ENCODE data around the gene DUSP8.

DUSP8 gene

DNA sequence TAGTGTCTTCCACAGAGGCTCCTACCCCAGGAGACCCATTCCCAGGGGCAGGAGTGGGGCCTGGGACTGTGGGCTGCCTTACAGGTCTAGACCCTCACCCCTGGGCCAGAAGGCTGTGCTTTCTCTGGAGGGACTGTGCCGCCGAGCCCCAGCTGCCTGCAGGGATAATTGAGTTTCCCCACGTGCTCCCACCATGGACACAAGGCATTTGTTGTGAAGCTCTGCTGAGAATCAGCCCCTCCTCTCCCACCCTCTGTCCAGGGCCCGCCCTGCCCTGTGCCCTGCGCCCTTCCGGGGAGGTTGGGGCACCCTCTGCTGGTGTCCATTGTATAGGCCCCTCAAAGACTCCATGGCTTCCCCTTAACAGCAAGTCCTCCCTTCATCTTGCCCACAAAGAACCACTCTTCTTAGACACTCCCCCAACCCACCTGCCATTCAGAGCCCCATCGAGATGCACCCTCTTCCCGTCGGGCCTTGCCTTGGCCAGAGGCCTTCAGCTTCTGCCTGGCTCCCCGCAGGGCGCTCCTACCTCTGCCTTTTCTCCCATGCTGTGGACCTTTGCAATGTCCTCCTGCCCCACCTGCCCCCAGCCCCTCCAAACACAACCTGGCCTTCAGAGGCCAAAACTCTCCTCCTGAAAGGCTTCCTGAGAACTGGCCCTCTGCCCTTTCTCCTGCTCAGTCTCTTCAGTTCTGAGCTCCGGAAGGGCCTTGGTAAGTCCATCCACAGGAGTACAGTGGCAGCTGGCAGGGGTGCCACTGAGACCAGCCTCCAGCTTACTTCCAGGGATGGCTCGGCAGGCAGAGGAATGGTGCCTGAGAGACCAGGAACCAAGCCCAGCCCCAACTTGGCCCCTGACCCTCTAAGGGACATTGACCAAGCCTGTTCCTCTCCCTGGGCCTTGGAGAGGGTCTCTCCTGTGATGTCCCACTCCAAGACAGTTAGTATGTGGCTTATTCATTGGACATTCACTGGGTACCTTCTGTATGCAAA lies 22.4 kb downstream of the DUSP8 start:
- no peak for DNase-seq

DNA sequence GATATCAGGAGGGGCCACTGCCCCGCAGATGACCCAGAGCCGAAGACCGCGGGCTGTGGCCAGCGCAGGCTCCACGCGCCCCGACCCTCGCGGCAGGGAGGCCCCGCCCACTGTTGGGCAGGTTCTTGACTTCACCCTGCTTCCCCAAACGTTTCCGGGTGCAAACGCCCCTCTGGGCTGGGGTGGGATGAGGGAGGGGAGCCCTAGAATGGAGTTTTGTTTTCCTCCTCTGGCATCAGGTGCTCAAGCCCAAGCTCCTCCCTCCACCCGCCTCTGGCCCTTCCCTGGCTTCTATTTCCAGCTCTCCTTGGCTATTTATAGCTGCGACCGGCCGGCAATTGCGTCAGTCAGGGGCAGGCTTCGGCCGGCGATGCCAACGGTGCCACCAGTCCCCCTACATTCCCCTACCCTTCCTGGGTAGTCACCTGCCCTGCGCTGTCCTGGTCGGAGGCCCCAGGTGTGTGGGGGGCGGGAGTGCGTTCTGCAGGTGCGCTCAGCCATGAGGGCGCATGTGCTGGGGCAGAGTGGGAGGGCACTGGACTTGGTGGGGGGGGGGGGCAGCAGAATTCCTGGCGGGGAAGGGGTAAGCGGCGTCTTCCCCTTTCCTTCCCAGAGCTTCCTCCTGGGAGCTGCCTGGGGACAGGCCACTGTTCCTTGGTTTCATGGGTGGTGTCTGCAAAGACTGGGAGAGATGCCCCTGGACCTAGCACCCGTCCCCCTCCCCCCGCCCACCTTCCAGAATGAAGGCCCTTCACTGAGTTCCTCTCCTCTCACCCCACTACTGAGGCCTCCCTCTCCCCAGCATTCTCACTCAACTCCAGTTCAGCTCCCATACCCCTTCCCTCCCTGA lies 23.6 kb downstream of the DUSP8 start:
- no peak for DNase-seq

DNA sequence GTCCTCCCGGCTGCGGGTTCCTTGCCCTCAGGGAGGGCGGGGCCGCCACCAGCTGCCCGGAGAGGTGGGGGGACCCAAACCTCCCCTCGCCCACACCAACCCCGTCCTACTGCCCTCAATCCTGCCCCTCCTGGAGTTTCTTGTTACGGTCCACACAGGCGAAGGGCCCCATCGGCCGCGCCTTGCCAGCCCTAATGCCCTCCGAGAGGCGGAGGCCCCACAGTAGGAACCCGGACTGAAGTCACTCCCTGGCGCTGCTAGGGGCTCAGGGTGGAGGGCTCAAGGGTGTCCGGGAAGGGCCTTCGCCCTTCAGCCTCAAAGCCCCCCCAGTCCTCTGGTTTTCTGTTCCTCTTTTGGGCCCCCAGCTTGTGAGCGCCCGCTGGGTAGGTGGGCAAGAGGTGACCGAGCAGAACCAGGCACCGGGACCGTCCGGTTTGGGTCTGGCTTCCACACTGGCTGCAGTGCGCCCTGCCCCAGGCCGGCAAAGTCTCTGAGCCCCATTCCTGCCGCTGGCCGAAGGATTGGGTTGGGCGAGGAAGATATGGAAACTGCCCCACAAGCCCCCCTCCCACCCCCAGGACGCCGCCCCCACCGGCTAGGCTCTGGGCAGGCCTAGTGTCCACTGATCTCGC lies 24.5 kb downstream of the DUSP8 start:
- no peak for DNase-seq

DNA sequence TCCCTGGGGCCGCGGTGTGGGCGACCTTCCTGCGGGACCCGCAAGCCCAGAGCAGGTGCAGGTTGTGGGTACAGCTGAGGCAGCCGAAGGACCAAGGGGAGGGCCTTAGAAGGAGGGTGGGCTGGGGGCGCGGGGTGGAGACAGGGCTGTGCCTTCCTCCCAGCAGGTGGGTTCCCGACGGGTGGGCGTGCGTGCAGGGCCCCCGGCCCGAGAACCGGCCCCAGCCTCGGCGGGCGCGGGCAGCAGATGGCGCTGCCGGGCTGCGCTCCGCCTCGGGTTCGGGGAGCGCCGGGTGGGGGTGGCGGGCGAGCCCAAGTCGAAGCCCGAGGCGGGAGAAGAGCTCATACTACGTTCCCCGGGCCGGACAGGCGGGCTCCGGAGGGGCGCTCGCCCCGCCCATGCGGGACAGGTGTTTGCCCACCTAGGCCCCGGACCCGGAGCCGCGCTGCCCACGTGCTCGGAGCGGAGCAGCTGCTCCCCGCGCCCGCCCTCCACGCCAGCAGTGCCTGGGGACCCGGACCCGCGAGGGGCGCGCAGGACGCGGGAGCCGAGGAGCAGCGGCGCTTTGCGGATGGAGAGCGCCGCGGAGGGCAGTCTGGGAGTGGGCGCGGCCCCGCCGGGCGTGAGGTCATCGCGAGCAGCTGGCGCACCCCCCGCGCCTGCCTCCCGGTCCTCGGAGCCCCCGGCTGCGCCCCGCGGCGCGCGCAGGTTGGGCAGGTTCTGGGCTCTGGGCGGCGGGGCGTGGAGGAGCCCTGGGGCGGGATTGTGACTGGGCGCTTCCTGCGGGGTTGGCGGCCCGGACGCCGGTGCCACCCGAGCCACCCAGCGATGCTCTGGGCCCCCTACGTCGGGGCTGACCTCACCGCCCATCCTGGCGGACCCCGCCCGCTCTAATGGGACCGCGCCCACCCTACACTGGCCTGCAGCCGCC lies 25.3 kb downstream of the DUSP8 start:
- peak; percentile 45 for DNase-seq

DNA sequence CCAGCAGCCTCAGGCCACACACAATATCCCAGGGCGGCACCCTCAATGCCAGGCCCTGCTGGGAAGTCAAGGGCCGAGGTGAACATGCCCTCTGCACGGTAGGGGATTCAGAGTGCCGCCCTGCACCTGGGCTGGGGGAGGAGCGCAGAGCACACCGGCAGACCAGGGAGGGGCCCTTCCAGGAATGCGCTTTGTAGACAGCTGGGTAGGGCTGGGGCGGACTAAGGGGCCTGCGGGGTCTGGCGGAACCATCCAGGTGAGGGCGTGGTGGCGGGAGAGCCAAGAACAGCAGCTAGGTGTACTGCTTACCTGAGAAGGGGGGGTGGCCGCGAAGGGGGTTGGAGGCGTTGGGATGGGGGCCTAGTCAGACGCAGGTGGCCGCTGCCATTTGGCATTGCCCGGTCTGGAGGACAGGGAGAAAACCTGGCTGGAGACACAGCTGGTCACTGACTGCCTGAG lies 26.0 kb downstream of the DUSP8 start:
- no peak for DNase-seq

DNA sequence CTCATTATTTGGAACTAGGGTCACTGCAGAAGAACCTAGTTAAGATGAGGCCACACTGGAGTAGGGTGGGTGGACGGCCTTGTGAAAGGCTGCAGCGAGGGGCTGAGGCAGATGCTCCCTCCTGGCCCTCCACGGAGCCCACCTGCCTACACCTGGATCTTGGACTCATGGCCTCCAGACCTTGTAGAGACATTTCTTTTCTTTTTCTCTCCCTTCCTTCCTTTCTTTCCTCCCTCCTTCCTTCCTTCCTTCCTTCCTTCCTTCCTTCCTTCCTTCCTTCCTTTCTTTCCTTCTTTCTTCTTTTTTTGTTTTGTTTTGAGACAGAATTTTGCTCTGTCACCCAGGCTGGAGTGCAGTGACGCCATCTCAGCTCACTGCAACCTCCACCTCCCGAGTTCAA lies 26.6 kb downstream of the DUSP8 start:
- no peak for DNase-seq

DNA sequence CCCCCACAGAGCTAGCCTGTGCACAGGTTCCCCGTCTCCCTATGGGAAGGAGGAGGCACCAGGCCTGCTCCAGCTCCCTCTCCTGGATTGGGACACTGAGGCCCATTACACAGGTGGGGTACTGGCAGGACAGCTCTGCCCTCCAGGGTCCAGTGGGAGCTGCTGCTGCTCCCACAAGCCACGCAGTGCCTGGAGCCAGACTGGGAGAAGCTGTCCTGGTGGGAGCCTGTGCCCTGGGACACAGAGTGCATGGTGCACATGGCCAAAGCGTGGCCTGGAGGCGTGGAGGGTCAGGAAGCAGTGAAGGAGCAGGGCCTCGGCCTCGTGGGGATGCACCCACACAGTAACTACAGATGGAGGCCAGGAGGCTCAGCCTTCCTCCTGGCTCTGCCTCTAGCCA lies 27.5 kb downstream of the DUSP8 start:
- DNase-seq = no peak

DNA sequence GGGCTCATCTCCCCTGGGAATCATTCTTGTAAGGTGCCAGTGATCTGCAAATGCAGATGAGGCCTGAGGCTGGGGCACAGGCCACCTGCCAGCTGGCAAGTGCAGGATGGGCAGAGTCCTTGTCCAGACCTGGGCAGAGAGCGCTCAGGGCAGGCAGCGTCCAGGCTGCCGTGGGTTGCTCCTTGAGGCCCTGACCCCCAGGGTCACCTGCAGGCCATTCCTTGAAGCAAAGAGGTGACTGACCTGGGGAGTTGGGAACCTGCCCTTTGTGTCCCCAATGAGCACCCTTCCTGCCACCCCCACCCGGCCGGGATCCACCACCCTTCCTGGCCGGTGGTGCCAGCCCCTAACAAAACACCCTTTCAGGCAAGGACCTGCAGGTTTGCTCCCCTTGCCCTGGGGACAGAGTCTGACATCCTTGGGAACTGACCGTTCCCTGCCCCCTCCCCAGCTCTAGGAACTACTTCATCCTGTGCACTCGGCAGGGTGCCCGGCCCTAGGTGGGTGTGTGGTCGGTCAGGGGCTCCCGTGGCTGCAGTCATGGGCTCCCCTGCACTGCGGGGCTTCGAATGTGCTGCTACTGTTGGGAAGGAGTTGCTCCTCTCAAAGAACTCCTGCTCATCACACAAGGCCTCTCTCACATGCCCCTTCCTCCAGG lies 28.3 kb downstream of the DUSP8 start:
- no peak for DNase-seq

DNA sequence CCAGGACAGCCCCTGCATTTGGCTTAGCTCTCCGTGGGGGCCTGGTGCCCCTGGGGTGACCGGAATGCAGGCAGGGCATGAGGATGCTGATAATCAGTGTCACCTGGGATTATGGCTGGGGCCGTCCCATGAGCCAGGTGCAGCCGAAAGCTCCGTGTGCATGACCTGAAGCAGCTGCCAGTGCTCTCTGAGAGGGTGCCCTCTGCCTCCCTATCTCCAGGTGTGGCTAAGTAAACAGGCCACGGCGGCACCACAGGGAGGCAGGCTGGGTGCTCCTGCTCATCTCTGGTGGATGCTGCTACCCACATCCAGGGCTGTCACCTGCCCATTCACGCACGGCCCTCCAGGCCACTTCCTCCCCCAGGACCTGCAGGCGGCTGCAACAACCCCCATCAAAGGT lies 29.8 kb downstream of the DUSP8 start:
- no peak for DNase-seq

DNA sequence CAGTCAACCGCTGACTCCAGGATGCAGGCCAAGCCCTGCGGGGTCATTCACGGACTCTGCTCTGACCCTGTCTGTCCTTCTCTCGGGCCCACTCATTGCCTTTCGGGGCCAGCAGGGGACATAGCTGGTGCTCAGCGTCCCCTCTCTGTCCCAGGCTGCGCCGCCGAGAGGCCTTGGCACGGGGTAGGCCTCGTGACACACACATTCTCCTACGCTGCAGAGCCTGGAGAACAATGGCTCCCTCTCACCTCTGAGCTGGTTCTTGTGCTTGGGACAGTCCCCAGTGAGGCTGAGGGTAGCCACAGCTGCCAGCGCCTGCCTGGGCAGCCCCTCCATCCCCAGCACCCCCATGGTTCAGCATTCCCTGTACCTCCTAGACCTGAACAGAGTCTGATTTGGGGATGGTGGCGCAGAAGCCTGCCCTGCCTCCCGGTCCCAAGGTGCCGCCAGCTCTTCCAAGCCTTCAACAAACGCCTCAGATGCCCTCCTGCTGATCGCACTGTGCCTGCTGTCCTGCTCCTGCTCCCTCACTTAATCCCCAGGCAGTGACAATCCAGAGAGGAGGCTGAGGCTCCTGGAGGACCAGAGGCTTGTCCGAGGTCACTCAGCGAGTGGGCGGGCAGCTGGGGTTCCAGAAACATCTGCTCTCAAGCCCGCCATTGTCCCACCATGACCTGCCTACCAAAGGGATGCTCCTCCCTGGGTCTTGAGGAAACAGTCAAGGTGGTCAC lies 30.4 kb downstream of the DUSP8 start:
- no peak for DNase-seq

DNA sequence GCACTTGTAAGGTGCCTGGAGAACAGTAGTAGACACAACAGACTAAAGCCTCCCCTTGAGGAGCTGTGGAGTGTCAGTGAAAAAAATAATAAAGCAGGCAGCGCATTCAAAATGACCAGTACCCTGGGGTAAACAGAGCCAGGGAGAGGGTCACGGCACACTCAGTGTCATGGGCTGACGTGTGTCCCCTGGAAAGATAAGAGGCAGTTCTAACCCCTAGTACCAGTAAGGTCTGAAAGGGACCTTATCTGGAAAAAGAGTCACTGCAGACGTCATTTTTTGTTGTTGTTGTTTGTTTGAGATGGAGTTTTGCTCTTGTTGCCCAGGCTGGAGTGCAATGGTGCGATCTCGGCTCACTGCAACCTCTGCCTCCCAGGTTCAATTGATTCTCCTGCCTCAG lies 32.0 kb downstream of the DUSP8 start:
- DNase-seq = no peak

DNA sequence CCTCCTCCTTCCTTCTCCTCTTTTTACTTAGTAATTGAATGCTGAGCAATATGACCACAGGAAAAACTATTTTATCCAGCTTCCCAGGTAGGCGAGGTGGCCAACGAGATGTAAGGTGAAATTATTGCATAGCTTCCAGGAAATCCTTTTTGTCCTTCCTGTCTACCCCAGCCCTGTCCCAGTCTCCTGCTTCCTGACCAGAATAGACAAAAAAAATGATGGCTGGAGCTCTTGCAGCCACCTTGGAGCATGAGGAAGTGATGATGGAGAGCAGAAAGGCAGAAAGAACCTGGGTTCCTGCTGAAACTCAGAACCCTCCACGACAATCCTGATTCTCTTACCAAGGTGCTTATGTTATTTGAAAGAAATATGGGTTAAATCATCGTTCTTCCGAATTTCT lies 33.9 kb downstream of the DUSP8 start:
- no peak for DNase-seq

DNA sequence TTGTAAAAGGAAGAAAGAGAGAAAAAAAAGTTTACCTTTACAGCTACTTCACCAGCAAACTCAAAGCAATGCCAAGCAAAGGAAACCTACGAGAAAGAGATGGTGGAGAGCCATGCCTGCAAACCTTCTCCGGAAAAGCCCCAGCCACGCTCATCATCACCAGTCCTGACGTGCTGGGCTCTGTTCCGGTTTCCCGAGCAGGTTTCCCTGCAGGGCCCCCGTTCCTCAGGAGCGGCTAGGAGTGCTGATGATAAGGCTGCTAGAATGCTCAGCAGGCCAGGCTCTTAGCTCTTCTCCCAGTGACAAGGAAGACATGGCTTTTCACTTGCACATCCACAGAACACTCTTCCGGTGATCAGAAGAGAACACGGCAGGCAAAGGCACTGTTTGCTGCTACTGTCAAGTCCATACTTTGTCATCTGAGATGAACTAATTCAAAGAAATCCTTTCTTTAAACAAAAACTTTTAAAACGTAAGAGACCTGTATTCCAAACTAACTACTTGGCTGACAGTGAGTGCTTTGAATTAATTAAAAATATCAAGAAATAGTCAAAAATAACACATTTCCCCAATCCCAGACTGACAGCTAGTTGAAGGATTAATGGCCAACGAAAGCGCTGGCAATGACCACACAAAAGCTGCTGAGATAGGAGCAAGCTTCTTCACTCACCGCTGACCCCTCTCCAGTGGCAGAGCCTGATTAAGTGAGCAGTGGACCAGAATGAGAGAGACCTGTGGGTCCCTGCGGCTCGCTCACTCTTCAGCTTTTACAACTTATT lies 35.8 kb downstream of the DUSP8 start:
- no peak for DNase-seq

DNA sequence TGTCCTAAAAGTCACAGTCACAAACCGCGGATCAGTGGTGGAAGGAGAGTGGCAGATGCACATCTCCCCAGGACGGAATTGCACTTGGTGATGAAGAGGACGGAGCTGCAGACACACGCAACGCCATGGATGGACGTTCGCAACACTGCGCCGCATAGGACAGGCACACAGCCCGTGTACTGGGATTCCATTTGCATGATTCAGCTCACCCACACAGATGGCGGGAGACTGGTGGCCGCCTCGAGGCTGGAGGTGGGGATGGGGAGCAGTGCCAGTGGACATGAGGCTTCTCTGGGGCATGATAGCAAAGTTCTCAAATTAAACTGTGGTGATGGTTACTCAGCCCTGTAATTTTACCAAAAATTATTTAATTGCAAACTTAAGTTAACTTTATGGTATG lies 37.4 kb downstream of the DUSP8 start:
- DNase-seq = no peak

DNA sequence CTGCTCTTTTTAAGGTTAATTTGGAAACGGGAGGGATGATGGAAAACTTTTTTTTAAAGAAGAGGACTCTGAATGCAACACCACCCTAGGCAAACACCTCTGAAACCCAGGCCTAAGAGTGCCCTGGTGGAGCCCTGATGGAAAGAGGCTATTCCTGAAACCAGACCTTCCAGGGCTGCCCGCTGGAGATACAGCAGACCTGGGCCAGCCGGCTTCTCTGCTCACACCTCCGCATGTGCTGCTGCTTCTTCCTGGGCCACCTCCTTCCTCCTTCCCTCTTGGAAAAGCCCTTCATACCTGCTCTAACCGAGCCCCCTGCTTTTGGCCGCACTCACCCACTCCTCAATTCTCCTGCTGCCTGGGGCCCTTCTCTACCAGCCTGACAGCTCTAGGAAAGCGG lies 37.9 kb downstream of the DUSP8 start:
- DNase-seq = no peak

DNA sequence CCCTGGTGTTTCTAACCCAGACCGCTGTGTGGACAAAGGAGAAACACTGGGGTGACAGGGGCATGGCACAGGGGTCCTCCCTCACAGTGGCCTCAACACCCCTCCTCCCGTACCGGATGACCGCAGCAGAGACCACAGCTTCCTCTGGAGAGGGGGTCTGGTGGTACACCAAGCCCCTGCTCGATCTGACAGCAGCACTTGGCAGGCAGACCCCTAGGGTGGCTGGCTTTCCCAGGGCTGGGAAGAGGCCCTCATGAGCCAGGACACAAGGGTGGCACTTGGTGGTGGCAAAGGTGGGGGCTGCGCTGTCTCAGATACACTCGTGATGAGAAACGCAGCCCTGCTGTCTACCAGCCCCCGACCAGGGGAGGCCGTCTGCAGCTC lies 38.7 kb downstream of the DUSP8 start:
- no peak for DNase-seq

DNA sequence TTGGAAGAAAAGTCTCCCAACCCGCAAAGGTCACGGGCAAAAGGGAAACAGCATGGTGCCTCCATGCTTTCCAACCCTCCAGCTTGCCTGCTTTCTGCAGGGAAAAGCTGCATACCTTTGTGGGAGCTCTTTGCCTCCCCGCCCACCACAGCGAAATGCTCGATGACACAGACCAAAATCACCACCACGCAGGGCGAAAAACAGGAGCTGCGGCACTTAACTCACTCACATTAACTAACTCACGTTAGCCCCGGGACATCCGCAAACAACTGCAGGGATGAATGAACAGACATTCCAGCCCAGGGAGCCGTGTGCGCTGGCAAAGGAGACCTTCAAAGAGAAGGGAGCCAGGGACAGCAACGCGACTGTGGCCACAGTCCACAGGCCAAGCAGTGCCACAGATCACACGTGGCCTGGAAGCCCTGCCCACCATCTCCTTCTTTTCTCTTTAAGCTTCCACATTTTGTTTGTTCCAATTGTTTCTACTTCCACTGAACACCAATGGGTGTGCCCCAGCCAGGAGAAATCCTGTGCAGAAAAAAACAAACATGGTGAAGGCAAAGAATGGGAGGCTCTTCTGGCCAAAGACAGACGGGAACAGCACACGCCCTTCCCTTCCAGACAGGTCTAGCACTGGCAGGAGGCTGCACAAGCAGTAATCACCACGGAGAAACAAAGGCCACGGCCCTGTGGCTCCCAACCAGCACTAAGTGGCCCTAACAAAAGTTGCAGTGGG lies 39.3 kb downstream of the DUSP8 start:
- no peak for DNase-seq

DNA sequence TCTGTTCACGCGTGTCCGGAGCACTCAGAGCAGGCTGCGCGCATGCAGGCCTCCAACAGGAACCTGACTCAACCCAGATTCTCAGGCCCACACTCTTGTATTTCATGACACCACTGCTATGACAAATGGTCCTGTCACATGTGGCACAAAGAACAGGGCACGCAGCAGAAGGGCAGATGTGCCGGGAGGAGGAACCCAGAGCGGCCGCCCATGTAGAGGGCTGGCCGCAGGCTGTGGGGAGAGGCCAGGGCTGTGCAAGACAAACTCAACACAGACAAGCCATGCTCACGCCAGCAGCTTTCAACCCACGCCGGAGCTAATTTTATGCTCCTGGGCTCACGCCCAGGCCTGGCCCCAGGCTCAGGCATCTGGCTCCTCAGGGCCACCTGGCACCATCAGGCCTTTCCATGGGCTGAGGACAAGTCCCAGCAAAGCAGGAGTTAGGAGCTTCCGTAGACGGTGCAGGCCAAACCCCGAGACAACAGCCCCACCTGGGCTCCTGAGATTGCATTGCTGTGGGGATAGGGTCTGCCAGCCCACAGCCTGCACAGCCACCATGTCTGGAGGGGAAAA lies 40.0 kb downstream of the DUSP8 start:
- DNase-seq = no peak

DNA sequence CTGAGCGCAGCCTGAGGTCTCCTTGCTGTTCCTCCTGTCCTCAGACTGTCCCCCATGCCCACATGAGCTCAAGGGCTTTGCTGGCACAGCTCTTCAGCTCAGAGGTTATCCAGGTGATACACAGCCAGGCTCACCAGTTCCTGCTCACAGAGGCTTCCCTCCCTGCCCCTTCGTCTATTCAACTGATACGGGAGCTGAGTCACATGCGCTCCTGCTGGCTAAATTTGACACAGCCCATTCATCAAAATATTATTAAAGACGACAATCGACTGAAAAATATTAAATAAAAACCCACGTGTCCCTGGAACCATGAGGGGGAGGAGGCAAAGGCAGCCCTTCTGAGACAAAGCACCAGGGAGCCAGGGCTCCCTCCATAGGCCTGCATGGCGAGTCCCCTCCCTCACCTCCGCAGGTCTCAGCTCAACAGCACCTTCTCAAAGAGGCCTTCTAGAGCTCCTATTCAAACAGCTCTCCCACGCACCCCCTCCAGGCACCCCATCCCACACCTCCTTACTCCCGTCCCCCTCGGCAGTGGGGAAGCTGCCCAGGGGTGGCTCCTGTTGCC lies 40.5 kb downstream of the DUSP8 start:
- no peak for DNase-seq
